RWPE1 (cell line): ENCODE data around the gene DUS1L.

Experiments
- CTCF ChIA-PET: fragments of 350-600 bp; sonication (Branson Sonifier 250); formaldehyde crosslinking; extraction: SDS; loops from one replicate; lab custom pipeline; 2021; lab: Yijun Ruan, JAX
- POLR2A ChIA-PET: fragments of 400-600 bp; formaldehyde crosslinking; extraction: SDS; loops from one replicate; lab custom pipeline; 2020; ENCODE audit warnings: antibody characterized with exemption; ENCODE audit not compliant: low non-redundant PET; lab: Yijun Ruan, JAX
- DNase-seq: peaks from one replicate; pipeline ENCODE4 v3.0.0; 2012; ENCODE audit warnings: low spot score
- H3K27ac ChIP-seq: fragments of 450-650 bp; 2 replicates; pipeline ENCODE4 v1.5.1; 2017
- TF ChIP-seq, protein P1 (sequence below): fragments of 450-650 bp; conservative IDR thresholded peaks from 2 replicates; pipeline ENCODE4 v1.5.1; 2017; ENCODE audit warnings: low read depth, mild to moderate bottlenecking

Gene DUS1L

DNA sequence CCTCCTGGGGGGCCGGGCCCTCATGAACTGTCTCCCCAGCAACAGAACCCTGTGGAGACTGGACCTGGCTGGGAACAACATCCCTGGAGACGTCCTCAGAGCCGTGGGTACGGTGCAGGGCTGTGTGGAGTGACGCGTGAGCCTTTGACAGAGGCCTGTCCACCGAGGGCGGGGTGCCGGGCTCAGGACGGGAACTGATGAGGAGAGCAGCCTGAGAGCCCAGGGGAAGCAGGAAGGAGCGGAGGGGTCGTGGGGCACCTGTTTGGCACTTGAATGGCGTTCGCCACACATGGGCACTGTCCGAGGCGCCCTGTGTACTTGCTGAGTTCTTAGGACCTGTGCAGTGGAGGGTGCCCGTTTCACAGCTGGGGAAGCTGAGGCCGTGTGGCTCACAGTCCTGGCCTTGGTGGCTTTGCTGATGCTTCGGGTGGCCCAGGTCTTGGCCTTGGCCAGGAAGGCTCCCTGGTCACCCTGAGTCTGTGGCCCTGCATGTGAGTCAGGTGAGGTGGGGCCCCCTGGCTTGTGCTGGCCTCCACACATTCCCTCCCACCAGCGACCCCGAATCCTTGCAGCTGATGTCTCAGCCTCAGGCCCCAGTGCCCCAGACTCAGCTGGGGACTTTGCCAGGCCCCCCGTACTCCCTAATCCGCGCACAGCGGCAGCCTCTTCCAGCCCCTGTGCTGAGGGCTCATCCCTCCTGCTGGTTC lies 40.0 kb downstream of the DUS1L start:
- no peak for DNase-seq
- H3K27ac ChIP-seq, result peak overlapping the region; percentile 70
- POLR2A ChIA-PET, result interaction anchor here (0.5 kb wide), 1 partner anchor 95 kb away, joined by 3 read pairs; no protein-coding TSS in a partner anchor
- CTCF ChIA-PET, result interaction anchor here (0.6 to 1.3 kb wide), 3 partner anchors 33 to 271 kb away, joined by 3 to 4 read pairs (median 4); no protein-coding TSS in a partner anchor
- TF ChIP-seq, protein P1, sequence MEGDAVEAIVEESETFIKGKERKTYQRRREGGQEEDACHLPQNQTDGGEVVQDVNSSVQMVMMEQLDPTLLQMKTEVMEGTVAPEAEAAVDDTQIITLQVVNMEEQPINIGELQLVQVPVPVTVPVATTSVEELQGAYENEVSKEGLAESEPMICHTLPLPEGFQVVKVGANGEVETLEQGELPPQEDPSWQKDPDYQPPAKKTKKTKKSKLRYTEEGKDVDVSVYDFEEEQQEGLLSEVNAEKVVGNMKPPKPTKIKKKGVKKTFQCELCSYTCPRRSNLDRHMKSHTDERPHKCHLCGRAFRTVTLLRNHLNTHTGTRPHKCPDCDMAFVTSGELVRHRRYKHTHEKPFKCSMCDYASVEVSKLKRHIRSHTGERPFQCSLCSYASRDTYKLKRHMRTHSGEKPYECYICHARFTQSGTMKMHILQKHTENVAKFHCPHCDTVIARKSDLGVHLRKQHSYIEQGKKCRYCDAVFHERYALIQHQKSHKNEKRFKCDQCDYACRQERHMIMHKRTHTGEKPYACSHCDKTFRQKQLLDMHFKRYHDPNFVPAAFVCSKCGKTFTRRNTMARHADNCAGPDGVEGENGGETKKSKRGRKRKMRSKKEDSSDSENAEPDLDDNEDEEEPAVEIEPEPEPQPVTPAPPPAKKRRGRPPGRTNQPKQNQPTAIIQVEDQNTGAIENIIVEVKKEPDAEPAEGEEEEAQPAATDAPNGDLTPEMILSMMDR, result no peak

DNA sequence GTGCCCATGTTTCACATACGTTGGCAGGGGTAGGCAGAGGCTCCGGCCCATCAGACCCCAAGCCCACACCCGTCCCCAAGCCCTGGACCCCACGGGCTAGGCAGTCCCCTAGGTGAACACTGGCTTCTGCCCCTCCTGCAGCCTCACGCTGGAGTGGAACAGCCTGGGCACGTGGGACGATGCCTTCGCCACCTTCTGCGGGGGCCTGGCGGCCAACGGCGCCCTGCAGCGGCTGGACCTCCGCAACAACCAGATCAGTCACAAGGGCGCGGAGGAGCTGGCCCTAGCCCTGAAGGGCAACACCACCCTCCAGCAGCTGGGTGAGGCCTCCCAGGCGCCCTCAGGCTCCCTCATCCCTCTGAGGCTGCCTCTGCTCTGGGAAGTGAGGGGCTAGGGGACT lies 40.7 kb downstream of the DUS1L start:
- TF ChIP-seq, protein P1, result no peak
- H3K27ac ChIP-seq, result peak overlapping the region; percentile 70
- ChIA-PET CTCF (interaction anchor here (1.3 kb wide), 1 partner anchor 65 kb away, joined by 4 read pairs; no protein-coding TSS in a partner anchor), POLR2A (no interaction called here)
- DNase-seq, result no peak

DNA sequence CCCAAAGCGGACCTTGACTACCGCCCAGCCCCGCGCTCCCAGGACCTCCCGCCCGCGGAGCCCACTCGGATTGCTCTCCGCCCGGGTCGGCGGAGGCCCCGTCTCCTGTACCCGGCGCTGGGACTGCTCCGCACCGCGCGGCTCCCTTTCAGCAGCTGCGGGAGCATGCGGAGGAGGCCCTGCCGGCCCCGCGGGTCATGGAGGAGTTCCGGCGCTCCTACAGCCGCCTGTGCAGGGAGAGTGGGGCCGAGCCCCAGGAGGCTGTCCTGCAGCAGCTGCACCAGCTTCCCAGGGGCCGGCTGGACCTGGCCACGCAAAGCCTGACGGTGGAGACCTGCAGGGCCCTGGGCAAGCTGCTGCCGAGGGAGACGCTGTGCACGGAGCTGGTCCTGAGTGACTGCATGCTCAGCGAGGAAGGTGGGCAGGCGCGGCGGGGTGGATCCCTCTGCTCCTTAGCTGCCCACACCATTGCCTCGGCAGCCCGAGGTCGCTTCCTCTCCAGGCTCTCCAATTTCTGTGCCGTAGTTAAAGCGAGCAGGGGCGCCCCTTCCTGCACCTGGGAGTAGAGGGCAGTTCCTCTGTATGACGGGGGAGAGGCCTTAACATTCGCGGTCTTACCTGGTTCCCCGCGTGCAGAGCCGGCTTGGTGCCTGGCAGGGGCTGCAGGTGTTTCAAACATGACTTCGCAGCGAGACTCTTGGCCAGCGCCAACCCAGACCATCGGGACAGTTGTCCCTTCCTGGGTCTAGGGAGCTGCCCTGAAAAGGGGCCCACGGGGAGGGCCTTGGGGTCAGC lies 42.0 kb downstream of the DUS1L start:
- POLR2A ChIA-PET, result interaction anchor here (1.0 kb wide), 1 partner anchor 8 kb away, joined by 3 read pairs; the partner anchor contains the start of gene RAC3

DNA sequence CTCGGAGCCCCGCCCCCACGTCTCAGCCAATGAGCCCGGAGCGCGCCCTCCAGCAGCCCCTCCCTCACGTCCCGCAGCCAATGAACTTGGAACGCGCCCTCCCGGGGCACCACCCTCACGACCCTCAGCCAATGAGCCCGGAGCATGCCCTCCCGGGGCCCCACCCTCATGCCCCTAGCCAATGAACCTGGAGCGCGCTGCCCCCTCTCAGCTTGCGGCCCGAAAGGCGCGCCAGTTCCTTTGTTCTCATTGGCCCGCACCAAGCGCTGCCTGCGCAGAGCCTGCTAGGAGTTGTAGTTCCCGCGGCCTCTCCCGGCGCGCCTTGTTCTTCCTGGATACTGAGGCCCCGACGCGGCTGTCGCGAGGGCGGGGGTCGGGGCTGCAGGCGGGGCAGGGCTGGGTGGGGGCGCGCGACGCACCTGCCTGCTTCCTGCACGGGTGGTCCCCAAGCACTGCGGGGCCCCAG lies 42.6 kb downstream of the DUS1L start, which contains the start of gene LRRC45:
TSS of gene LRRC45 (plus strand) at position 325 of the 466 bp plus-strand sequence. CDS start 339 bp downstream, outside the sequence.
- ChIA-PET POLR2A (interaction anchor here (0.6 to 1.2 kb wide), 3 partner anchors 8 to 287 kb away, joined by 3 to 4 read pairs (median 3); partner anchors contain the start of genes DCXR and RAC3), CTCF (interaction anchor here (3.6 to 4.9 kb wide), 2 partner anchors 8 to 63 kb away, joined by 22 to 128 read pairs; partner anchors contain the start of genes NOTUM and RAC3)
- DNase-seq, result peak; percentile 98
- H3K27ac ChIP-seq, result peak within 1 kb of the TSS; percentile 80
- TF ChIP-seq, protein P1, result no peak

More for the DNA sequence above, 42.0 kb downstream of the DUS1L start:
- CTCF ChIA-PET, result interaction anchor here (0.6 to 4.9 kb wide), 4 partner anchors 14 to 89 kb away, joined by 3 to 128 read pairs (median 4); partner anchors contain the start of genes DCXR and NOTUM
- peak overlapping the region; percentile 70 for H3K27ac ChIP-seq
- DNase-seq, result no peak
- TF ChIP-seq, protein P1, result no peak

DNA sequence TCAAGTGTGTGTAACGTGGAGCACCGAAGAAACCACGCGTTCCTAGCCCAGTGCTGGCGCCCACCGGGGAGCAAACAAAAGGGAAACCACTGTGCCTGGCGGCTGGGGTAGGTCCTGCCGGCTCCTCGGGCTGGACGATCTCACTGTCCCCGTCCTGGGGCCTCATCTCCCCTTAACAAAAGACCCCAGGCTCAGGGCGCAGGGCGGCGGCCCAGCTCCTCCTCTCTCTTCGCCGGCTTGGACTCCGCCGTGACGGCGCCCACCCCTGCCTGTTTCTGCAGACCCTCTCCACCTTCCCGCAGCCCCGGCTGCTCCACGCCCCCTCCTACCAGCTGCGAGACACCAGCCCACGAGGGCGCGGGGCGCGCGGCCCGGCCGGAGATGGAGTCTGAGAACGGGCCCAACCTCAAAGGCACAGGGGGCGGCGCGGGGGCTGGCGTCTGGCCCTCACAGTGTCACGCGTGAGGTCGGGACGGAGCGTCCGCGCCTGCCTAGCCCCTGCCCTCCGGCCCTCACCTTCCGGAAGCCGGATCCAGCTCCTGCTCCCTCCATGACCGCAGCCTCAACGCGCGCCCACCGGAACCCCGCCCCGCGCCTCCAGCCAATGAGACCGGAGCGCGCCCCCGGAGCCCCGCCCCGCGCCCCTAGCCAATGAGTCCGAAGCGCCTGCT lies 43.2 kb downstream of the DUS1L start, which contains the start of gene CENPX:
TSS of gene CENPX (minus strand) at position 569 of the 671 bp plus-strand sequence. CDS start at position 552, 17 bp downstream.
- no peak for DNase-seq
- ChIA-PET CTCF (interaction anchor here (0.6 to 4.9 kb wide), 4 partner anchors 8 to 71 kb away, joined by 5 to 128 read pairs (median 24); partner anchors contain the start of genes NOTUM and RAC3), POLR2A (interaction anchor here (0.6 to 1.2 kb wide), 3 partner anchors 9 to 286 kb away, joined by 3 to 4 read pairs (median 3); partner anchors contain the start of genes DCXR and RAC3)
- H3K27ac ChIP-seq, result peak within 1 kb of the TSS; percentile 80
- TF ChIP-seq, protein P1, result no peak
